K562 (cell line): ENCODE results near the gene RGS14. TPM values are rescaled to one million over a fixed set of nuclear protein-coding genes. Genes with fewer than 3 reads are reported as not detected.

Experiments
- BCOR ChIP-seq: fragments of 450-650 bp; IDR thresholded peaks from 2 replicates; pipeline ENCODE4 v1.6.1; 2016
- CBX3 ChIP-seq, 2 experiments: IDR thresholded peaks; 1 replicate in 1 of 2; 2 replicates in 1 of 2; pipeline ENCODE4 v1.6.1; 2012; ENCODE audit warnings: inconsistent platforms in 2 of 2, low read length in 2 of 2, borderline replicate concordance in 1 of 2, control low read depth in 1 of 2
- CC2D1A ChIP-seq: fragments of 450-650 bp; IDR thresholded peaks from 2 replicates; pipeline ENCODE4 v1.6.1; 2017; ENCODE audit warnings: mild to moderate bottlenecking
- DMBX1 ChIP-seq: fragments of 250-450 bp; sonication (Bioruptor Pico); IDR thresholded peaks from 2 replicates; pipeline ENCODE4 v1.8.0; 2022; ENCODE audit warnings: inconsistent platforms, mild to moderate bottlenecking, moderate library complexity, borderline replicate concordance
- E2F3 ChIP-seq: fragments of 250-450 bp; sonication (Bioruptor Pico); IDR thresholded peaks from 2 replicates; pipeline ENCODE4 v1.4.0; 2020; ENCODE audit warnings: mild to moderate bottlenecking
- ESRRA ChIP-seq: fragments of 450-650 bp; IDR thresholded peaks from 2 replicates; pipeline ENCODE4 v1.6.1; 2014; ENCODE audit warnings: low read depth, mild to moderate bottlenecking, moderate library complexity, borderline replicate concordance
- HDAC1 ChIP-seq, 2 experiments: fragments of 450-650 bp; IDR thresholded peaks; 2 replicates each; pipeline ENCODE4 v1.6.1; 2016 to 2017; ENCODE audit warnings: inconsistent platforms in 1 of 2, mild to moderate bottlenecking in 1 of 2, moderate library complexity in 1 of 2
- LARP7 ChIP-seq: fragments of 450-650 bp; IDR thresholded peaks from 2 replicates; pipeline ENCODE4 v1.6.1; 2016
- MYNN ChIP-seq, 2 experiments: sonication (generic); formaldehyde crosslinking in 1 of 2; IDR thresholded peaks; 2 replicates each; pipeline versions ENCODE4 v1.5.0 to v1.6.1; 2016 to 2020; ENCODE audit warnings: antibody characterized with exemption in 1 of 2, missing genetic modification reagents in 1 of 2
- NBN ChIP-seq: fragments of 450-650 bp; IDR thresholded peaks from 2 replicates; pipeline ENCODE4 v1.6.1; 2016; ENCODE audit warnings: low read depth, mild to moderate bottlenecking
- NR2C1 ChIP-seq, 2 experiments: fragments of 450-650 bp; IDR thresholded peaks; 2 replicates each; pipeline ENCODE4 v1.6.1; 2017; ENCODE audit warnings: mild to moderate bottlenecking in 2 of 2, antibody characterized with exemption in 1 of 2, inconsistent platforms in 1 of 2, missing compliant biosample characterization in 1 of 2, missing genetic modification characterization in 1 of 2
- NR2F6 ChIP-seq: fragments of 450-650 bp; formaldehyde crosslinking; IDR thresholded peaks from 2 replicates; pipeline ENCODE4 v1.4.0; 2020; ENCODE audit warnings: mild to moderate bottlenecking
- PTBP1 ChIP-seq: fragments of 200-400 bp; formaldehyde crosslinking; IDR thresholded peaks from 2 replicates; pipeline ENCODE4 v1.6.1; 2017; ENCODE audit warnings: low read depth, low read length
- SMARCA5 ChIP-seq: fragments of 450-650 bp; IDR thresholded peaks from 2 replicates; pipeline ENCODE4 v1.6.1; 2016
- TBP ChIP-seq: optimal IDR thresholded peaks from 2 replicates; pipeline ENCODE3; 2011; ENCODE audit warnings: low read depth, low read length, improper control_type of control experiment
- ZFP36 ChIP-seq: fragments of 150-350 bp; IDR thresholded peaks from 2 replicates; pipeline ENCODE4 v1.6.1; 2018; ENCODE audit warnings: low read length, low read depth; ENCODE audit not compliant: partially characterized antibody
- polyA plus RNA-seq, 8 experiments: library from polyadenylated mRNA; depleted of rRNA in 4 of 8; stranded (reverse) in 5 of 8; unstranded in 3 of 8; fragments of >200 nt; fragmentation: Nextera tagmentation in 2 of 8; fragmentation: Illumina TruSeq in 1 of 8; extraction: Ambion mirVana in 2 of 8; extraction: Trizol in 1 of 8; gene quantifications; 2 replicates each; pipeline versions ENCODE4 v1.2.1 to v1.2.3, GENCODE V29; 2011 to 2014; ENCODE audit warnings: inconsistent platforms in 1 of 8, missing spikeins in 1 of 8
- total RNA-seq, 7 experiments: library from RNA; depleted of rRNA in 6 of 7; stranded (reverse); fragments of >200 nt in 6 of 7; fragmentation: Illumina TruSeq in 2 of 7; extraction: Trizol in 2 of 7; gene quantifications; 2 replicates each; pipeline versions ENCODE4 v1.2.1 to v1.2.3, GENCODE V29; 2011 to 2021; ENCODE audit warnings: low replicate concordance in 1 of 7

RGS14 gene
- total and polyA plus RNA-seq, 9 of the 15 experiments (the other 6 are each of a cell fraction or from before 2014, with no cell fraction given): 0.28 to 75.9 (median 34.5) TPM

- TF ChIP-seq CBX3 (IDR thresholded peaks at IDR 0.05; ENCODE audit: borderline replicate concordance in 1 of 2, low read length in 2 of 2) (0 out of 3 replicates have a peak, but pooled peaks of 1 of the 2 experiments have one; percentile 55), BCOR (peak; percentile 100), LARP7 (no peak), ZFP36 (peak; percentile 97), PTBP1 (peak; percentile 93), E2F3 (CRISPR knock-in tag) (no peak), NR2F6 (no peak), CC2D1A (peak; percentile 53; the same call in 1 of the 2 replicates), NR2C1 (IDR thresholded peaks at IDR 0.05) (no peak), NR2C1 (tag; IDR thresholded peaks at IDR 0.05) (no peak), TBP (peak; percentile 16), ESRRA (0 out of 2 replicates have a peak, but pooled peaks have one; percentile 8), DMBX1 (CRISPR knock-in tag) (no peak), NBN (peak; percentile 58), MYNN (IDR thresholded peaks at IDR 0.05) (no peak), MYNN (CRISPR knock-in tag; IDR thresholded peaks at IDR 0.05) (no peak), HDAC1 (IDR thresholded peaks at IDR 0.05) (peak; percentile 68 to 70), SMARCA5 (peak; percentile 99)
Measured at GRCh38 chr5:177363565-177363964, 5.8 kb downstream of the RGS14 start (continued).
